Right renal cortex interstitium (tissue), 3 donors: ENCODE measurements around the gene MTERF4. TPM values are rescaled to one million over a fixed set of nuclear protein-coding genes. Genes with fewer than 3 reads are reported as not detected.

Experiments used
- DNase-seq, 3 donors: peaks; one replicate each; pipeline ENCODE4 v3.0.0-alpha.2; 2013; ENCODE audit warnings: low read depth in 3 of 3, low spot score in 2 of 3
- polyA plus RNA-seq, 3 donors: library from polyadenylated mRNA; unstranded; fragments of 120-200 nt; gene quantifications; one replicate each; pipeline ENCODE4 v1.2.1, GENCODE V29; 2013; ENCODE audit not compliant: insufficient read length in 3 of 3

Gene MTERF4
- polyA plus RNA-seq, 3 donors, result 61.5 to 74.3 (median 64.1) TPM

- DNase-seq, result no peak
Observed at GRCh38 chr2:241091201-241091600, 10.9 kb downstream of the MTERF4 start.

GRCh38 chr2:241088791-241089732 is 13.0 kb downstream of the MTERF4 start:
- no peak for DNase-seq

- DNase-seq, result no peak
Observed at GRCh38 chr2:241088376-241088775, 13.7 kb downstream of the MTERF4 start.

DNA sequence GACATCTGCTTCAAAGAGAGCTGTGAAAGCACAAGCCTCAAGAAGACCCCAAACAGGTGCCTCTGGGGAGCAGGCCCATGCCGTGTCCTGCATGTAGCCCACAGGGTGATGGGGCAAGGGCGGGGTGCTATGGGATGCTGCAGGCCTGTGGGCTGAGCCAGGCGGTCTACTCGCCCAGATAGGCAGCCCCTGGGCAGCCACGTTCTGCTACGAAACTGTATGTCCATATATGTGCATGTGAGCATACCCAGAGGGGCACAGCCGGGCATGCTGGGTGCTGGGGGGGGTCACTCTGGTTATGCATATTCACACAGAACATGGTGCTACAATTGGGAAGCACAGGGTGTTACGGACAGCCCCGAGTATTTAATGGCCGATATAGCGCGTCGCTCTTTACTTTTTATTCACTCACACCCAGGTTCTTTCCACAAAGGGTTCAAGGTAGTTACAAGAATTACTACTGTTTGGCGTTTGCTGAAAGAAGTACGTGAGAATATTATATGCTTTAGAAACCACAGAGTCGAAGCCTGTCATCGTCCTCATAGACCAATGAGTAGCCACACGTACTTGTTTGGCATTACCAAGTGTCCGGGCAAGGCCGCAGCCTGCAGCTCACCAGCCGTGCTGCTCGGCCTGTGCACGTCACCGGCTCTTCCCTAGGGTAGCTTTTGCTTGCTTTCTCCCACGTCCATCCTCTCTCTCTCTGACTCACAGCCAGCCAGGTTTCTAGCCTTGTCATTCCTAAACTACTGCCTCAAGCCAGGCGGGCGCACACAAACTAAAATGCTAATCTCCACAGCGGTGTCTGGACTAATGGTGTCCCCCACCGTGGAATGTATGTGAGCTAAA is 14.4 kb downstream of the MTERF4 start:
- no peak for DNase-seq

DNA sequence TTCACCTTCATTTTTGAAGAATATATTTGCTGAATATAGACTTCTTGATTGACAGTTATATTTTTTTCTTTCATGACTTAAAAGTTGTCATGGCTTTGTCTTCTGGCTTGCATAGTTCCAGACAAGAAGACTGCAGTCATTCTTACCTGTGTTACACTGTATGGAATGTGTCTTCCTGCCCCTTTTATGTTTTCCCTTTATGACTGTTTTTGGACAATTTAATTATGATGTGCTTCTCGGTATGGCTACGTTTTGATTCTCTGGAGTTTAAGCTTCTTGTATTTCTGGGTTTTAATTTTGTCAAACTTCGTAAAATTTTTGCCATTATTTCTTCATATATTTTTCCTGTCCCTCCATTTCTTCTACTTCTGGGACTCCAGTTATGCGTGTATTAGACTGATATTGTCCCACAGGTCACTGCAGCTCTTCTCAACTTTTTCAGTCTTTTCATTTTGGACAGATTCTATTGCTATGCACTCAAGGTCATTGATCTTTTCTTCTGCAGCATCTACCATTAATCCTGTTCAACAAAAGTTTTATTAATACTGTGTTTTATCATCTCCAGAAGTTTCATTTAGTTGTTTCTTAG is 17.1 kb downstream of the MTERF4 start:
- no peak for DNase-seq

DNA sequence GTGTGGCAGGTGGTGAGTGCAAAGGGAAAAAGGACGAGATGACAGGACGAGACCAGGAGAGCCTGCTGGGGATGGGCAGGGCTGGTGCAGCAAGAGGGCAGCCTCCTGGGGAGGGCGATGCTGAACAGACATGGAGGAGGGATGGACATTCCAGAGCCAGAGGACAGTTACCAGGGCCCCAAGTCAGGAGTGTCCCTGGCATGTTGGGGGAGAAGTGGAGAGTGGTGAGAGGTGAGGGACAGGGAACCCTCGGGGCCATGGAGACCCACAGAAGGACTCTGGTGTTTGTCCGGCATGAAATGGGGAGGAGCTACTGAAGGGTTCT is 19.0 kb downstream of the MTERF4 start:
- DNase-seq, result no peak

DNA sequence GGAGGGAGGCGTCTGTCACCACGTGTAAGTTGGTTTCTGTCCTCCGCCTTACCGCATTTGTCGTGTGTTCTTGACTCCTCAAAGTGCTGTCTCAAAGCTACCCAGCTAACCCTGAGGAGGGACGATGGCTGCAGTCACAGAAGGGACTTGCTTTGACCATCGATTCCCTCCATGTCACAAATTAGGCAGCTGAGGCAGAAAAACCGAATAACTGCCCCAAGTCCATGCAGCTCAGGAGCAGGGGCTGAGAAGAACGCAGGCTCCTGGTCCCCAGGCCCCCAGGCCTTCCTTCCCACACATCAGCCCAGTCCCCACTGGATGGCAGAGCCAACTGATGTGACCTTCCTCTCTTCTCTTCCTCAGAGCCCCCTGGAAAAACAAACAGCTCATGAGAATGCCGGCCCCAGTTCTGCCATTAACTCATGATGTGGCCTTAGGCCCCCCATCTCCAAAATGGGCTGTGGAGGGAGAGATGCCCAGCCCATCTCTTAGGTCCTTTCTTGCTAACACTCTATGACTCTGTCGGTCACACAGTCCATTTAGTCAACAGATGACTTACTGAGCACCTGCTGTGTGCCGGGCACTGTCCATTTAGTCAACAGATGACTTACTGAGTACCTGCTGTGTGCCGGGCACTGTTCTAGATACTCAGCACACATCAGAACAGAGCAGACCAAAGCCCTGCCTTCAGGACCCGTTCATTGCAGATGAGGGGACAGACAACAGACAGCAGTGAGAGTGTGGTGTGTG is 19.6 kb downstream of the MTERF4 start:
- no peak for DNase-seq

DNA sequence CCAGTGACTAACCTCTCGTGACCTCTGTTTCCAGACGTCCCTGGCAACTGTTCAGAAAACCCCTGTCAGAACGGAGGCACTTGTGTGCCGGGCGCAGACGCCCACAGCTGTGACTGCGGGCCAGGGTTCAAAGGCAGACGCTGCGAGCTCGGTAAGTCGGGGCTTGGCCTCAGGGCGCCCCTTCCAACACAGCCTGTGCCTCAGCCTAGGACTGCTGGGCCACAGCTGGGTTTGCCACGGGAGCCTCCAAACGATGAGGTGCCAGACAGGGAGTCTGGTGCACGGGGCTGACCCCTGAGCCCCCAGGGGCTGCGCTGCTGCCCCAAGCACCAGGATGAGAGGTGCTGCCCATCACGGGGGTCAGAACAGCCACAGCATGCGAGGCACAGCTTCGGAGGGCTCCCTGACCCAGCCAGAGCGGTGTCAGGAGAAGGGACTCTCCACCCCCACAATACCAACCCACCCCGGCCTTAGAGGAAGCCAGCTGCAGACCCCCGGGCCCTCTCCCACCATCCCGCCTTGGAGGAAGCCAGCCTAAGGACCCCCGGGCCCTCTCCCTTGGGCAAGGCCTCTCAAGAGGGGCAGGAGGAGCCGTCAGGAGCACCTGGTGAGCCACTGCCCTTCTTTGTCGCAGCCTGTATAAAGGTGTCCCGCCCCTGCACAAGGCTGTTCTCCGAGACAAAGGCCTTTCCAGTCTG is 20.3 kb downstream of the MTERF4 start:
- DNase-seq, result no peak

- DNase-seq, result no peak
Observed at GRCh38 chr2:241081190-241081642, 20.9 kb downstream of the MTERF4 start.

DNA sequence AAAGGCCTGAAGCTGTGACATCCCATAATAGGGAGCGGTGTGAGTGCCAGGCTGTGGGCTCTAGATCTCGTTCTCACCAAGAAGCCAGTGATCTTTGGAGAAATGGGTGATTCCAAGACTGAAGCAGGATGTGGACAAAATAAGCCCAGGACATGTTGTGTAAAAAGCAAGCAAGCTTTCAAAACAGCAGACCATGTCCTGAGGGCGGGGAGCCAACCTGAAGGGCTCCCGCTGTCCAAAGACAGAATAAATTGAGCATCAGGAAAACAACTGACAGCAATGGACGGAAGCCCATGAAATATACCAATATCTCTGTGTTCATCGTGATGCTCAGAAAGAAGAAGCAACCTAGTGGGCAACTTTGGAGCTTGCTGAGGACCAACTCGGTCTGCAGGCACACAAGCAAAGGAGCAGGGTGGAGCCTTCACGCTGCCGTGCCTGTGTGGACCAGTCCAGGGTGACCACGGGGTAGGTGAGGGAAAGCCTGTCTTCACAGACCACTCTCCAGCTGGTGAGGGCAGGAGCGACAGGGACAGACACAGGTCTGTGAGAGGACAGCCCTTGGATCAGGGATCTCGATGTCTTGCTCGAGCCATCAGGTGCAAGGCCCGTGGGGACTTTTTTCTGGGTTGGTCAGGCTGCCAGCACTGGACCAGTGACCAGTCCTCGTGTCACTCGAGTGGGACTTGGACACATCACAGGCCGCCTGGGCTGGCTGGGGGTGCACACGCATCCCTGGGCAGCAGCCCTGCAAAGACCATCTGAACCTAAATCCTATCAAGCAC is 21.5 kb downstream of the MTERF4 start:
- DNase-seq, result no peak

DNA sequence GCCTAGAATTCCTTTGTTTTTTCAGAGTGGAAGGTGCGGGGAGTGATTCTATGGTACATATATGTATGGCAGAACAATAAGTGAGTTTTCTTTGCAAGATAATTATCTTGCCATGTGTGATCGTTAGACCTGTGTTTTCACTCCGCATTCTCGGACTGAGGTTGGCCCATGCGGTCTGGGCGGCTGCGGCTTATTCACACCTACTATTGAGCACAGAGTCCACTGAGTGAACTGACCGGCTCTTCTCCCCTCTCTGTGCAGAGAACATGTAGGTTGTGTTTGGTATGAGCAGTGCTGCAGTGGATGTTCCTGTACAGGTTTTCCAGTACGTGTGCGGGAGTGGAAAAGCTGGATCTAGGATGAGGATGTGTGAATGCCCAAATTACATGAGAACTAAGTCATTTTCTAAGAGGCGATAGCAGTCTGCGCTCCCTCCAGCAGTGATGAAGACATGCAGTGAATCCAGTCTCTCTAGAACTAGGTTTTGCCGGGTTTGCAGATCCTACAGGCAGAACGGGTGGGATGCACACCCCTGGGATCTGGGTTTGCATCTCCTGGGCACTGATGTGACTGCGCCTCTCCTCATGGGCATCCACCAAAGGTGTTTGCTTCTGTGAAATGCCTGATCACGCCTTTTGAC is 27.1 kb downstream of the MTERF4 start:
- DNase-seq, result no peak

DNA sequence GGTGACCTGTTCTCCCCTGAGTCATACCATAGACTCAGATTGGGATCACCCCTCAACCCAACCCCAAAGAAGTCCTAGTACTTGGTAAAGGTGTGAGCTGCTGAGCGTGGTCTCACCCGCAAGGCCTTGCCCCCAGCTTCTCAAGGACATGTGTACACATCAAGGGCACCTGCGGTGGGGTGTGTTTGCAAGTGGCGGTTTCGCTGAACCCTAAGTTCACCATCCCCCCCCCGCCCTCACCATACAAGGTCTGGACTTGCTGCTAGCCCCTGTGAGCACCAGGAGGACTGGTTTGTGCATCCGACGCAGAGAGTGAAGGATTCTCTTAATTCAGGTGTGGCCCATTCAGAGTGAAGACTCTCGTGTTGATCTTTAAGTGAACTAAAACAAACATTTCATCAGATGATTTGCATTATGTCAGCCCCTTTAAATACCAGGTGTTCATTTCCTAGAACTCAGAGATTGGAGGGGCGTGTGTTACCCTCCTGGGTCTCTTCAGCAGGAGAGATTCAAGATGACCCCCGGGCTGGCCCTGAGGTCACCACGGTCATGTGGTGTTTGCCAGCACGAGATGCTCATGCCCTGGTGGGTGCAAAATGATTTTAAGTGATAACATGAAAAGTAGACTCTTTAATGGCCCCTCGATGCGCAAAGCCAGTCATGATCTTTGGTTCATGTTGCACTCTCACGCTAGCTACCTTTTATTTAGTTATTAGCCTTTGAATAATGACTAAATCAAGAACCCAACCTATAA is 27.8 kb downstream of the MTERF4 start:
- DNase-seq, result no peak

DNA sequence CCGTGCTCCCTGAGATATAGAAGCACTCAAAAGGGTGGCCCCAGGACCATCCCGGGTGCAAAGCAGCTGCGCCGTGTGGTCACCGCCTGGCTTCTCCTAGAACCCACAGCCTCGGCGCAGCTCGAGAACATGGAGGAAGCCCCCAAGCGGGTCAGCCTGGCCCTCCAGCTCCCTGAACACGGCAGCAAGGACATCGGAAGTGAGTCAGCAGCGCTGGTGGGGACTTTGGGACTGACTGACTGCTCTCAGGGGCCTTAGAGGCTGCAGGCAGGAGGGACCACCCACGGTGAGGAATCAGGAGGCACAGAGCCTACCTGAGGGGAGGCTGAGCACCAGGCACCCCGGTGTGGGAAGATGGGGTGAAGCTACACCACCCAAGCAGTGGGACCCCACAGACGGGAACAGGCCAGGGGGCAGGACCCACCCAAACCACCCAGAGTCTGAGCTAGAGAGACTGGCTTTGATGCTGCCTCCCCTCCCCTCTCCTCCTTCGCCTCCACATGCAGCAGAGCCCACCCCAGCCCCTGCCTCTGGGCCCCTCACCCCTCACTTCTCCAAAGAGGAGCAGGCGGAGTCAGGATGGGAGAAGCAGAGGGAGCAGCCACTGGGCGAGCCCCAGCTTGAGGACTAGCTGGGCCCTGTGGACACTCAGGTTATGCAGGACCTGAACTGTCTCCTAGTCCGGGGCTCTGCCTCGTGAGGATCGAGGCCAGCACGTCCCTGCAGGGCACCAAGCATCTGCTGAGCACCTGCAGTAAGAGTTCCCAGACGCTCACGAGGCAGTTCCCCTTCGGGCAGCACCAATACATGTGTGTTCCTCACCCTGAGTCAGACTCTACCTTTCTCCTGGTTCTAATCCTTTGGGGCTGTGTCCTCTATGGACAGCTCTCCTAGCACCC is 28.7 kb downstream of the MTERF4 start:
- DNase-seq, result no peak

DNA sequence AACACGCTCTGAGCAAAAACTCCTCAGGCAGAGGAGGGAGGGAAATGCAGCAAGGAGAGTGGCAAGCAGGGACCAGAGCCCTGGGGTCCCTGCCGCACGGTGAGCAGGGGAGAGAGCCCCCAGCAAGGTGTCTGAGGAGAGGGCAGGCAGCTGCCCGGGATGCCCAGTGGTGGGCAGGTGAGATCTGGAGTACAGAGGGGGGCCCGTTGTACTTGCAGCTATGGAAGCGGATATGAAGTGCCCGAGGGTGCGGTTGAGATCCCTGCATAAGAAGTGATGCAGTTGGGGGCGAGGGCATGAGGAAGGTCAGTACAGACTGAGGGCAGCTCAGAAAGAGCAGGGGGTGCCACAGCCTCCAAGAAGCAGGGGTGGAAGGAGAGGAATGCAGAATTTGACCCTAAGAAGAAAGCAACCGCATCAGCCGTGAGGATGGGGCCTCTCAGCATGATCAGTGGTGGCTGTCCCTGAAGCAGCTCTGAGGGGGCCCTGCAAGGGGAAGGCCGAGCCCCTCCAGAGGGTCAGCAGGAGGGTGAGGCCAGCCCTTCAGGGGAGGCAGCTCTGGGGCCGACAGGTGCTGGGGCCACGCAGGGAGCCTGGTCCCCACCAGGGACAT is 29.4 kb downstream of the MTERF4 start:
- DNase-seq, result no peak

DNA sequence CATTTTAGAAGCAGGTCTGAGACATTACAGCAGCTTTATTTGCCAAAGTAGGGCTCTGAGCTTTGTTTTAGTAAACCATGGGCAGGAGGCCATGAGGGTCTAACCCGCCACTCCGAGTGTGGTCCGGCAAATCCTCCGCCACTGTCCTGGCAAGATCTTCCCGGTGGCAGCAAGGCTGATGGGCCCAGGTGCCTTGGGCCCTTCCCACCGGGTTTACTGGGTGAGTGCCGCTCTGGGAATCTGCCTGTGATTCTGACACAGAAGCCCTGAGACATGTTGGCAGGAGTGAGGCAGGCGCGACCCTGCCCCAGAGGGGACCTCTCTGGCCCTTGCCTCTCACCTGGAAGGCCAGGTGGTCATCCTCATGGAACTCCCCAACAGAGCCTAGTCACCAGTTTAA is 29.9 kb downstream of the MTERF4 start:
- no peak for DNase-seq

DNA sequence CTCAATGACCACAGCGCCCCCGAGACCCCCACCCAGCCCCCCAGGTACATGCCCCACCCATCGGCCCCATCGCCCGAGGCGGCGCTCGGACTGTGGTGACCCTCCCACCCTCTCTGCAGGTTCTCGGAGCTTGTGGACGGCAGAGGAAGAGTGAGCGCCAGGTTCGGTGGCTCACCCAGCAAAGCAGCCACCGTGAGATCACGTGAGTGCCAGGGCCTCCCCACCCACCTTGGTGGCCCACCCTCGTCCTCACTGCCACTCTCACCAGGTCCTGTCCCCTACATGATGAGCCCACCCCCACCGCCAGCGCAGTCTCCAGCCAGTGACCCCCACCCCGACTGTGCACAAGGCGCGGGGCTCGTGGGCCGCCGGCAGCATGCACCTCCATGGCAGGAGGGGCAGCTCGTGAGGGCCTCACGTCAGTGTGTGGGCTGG is 30.4 kb downstream of the MTERF4 start:
- DNase-seq, result no peak
